Mesangial cell (primary cell): Measurements from ENCODE around the gene VWDE. TPM values are rescaled to one million over a fixed set of nuclear protein-coding genes. Genes with fewer than 3 reads are reported as not detected.

ENCODE experiments used
- total RNA-seq: library from RNA; depleted of rRNA; stranded (reverse); fragments of >200 nt; gene quantifications from 2 replicates; pipeline ENCODE4 v1.2.3, GENCODE V29; 2015

The VWDE gene
- 0.38 TPM in 1 of 2 replicates, not detected in the other for total RNA-seq

DNA sequence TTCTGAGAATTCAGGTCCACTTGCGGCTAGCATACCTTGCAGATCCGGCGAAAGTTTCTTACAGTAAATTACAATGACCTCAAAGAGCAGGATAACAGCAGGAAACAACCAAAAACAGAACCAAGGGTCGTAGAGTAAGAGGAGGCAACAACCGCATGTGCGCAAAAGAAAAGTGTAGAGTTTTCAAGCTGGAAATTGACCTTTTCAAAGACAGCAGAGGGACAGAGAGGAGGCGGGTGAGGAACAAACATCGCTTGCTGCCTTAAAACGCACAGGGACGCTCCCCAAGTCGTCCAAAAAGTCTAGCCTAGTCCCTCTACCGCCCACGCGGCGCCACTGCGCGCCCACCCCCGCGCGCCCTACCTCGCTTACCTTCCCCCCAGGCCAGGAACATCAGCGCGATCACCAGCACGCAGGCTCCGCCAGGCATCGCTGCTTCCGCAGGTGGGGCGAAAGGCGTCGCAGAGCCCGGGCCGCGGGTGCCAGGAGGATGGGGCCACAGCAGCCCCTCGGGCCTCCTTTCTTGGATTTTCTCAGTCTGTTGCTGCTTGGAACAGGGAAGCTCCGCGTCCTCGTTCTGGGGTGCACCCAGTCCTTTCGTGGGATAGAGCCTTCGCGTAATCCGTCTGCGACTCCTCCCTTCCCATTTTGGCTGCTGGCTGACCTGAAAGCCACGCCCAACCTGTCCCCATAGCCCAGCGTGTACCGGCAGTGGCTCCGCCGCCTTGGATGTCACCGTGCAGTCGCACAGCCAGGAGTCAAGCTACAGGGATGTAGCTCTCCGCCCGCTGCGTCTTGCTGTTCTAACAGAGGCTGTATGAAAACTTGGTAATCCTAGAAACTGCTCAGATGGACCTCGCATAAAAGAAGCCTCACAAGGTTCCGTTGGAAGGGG is at the start of gene VWDE:
TSS of gene VWDE (minus strand) at position 579 of the 895 bp plus-strand sequence. CDS start at position 430, 149 bp downstream.

Other genes starting within 250 kb of the VWDE start
- 30.8 and 48.4 TPM in 2 replicates for gene TMEM106B, start 192.6 kb downstream of the VWDE start, total RNA-seq
- 0.49 and 8.6 TPM in 2 replicates for gene SCIN, start 166.9 kb upstream of the VWDE start, total RNA-seq